KMS-11 (cell line): ENCODE data around the gene GTF3C1.

ENCODE experiments used
- H2AFZ ChIP-seq: fragments of 200-600 bp; sonication (generic); 2 replicates; pipeline ENCODE4 v1.6.1; 2016; ENCODE audit warnings: antibody characterized with exemption, mixed run types, low read depth
- H3K27ac ChIP-seq: fragments of 200-600 bp; sonication (generic); 2 replicates; pipeline ENCODE4 v1.6.1; 2016; ENCODE audit warnings: mild to moderate bottlenecking, mixed run types
- H3K27me3 ChIP-seq: fragments of 200-600 bp; sonication (generic); 2 replicates; pipeline ENCODE4 v1.6.1; 2017; ENCODE audit warnings: mild to moderate bottlenecking, low read depth, mixed run types, moderate library complexity; ENCODE audit not compliant: insufficient read depth
- H3K36me3 ChIP-seq: fragments of 200-600 bp; sonication (generic); 2 replicates; pipeline ENCODE4 v1.6.1; 2017; ENCODE audit warnings: mild to moderate bottlenecking, mixed run types; ENCODE audit not compliant: insufficient read depth
- H3K4me1 ChIP-seq: fragments of 200-600 bp; sonication (generic); 2 replicates; pipeline ENCODE4 v1.6.1; 2016; ENCODE audit warnings: mild to moderate bottlenecking, low read depth, mixed run types; ENCODE audit not compliant: poor library complexity, severe bottlenecking
- H3K4me2 ChIP-seq: fragments of 200-600 bp; sonication (generic); 2 replicates; pipeline ENCODE4 v1.7.0; 2016; ENCODE audit warnings: mild to moderate bottlenecking, mixed run types
- H3K4me3 ChIP-seq: fragments of 200-600 bp; sonication (generic); IDR thresholded peaks from 2 replicates; pipeline ENCODE4 v1.6.1; 2017; ENCODE audit warnings: low read depth, low read length, mixed read lengths; ENCODE audit not compliant: insufficient read depth
- H3K79me2 ChIP-seq: fragments of 200-600 bp; sonication (generic); 2 replicates; pipeline ENCODE4 v1.6.1; 2016; ENCODE audit warnings: low read depth, mixed run types; ENCODE audit not compliant: insufficient read depth
- H3K9ac ChIP-seq: fragments of 200-600 bp; sonication (generic); 2 replicates; pipeline ENCODE4 v1.6.1; 2016; ENCODE audit warnings: mild to moderate bottlenecking, mixed run types
- H4K20me1 ChIP-seq: fragments of 200-600 bp; sonication (generic); 2 replicates; pipeline ENCODE4 v1.6.1; 2016; ENCODE audit warnings: mild to moderate bottlenecking, mixed run types; ENCODE audit not compliant: insufficient read depth
- CTCF ChIP-seq: fragments of 200-600 bp; sonication (generic); conservative IDR thresholded peaks from 2 replicates; pipeline ENCODE4 v1.6.1; 2017; ENCODE audit warnings: low read depth, mild to moderate bottlenecking, antibody characterized with exemption, low read length, moderate library complexity, mixed read lengths

Gene GTF3C1

DNA sequence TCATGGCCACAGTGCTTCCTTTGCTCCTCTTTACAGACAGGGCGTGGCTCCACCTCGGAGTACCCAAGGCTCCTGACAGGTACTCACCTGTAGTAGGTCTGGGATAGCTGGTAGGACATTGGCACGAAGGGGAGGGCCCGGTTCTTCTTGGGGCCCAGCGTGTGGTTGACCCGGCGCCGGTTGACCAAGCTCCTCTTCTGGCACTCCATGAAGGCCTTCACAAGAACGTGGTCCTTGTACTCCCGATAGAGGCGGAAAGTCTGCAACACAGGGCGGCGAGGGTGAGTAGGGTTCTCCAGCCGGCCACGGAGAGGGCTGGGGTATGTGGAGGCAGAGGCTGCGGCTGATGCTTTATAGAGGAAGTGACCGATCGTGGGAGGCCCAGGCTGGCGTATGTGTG, 78.1 kb downstream of the GTF3C1 start:
- H3K27ac ChIP-seq, result no peak overlapping the region
- no peak overlapping the region for H3K9ac ChIP-seq
- no peak overlapping the region for H2AFZ ChIP-seq
- H3K36me3 ChIP-seq, result peaks cover 7% of the 10 kb centered on the region; the same call in 1 of the 2 replicates
- H3K4me1 ChIP-seq, result no peaks in the 10 kb centered on the region
- no peaks in the 10 kb centered on the region for H3K79me2 ChIP-seq
- H3K4me3 ChIP-seq, result no peak overlapping the region
- H3K27me3 ChIP-seq, result no peaks in the 10 kb centered on the region
- TF ChIP-seq CTCF, result no peak
- no peak overlapping the region for H3K4me2 ChIP-seq
- H4K20me1 ChIP-seq, result no peaks in the 10 kb centered on the region

GRCh38 chr16:27470567-27471431, 78.9 kb downstream of the GTF3C1 start:
- no peak for TF ChIP-seq CTCF
- Histone ChIP-seq H3K9ac (no peak overlapping the region), H3K4me3 (no peak overlapping the region), H3K27me3 (no peaks in the 10 kb centered on the region), H4K20me1 (no peaks in the 10 kb centered on the region), H2AFZ (no peak overlapping the region), H3K4me2 (no peak overlapping the region), H3K36me3 (peaks cover 7% of the 10 kb centered on the region; the same call in 1 of the 2 replicates), H3K27ac (no peak overlapping the region), H3K79me2 (no peaks in the 10 kb centered on the region), H3K4me1 (no peaks in the 10 kb centered on the region)

GRCh38 chr16:27468941-27469531, 80.7 kb downstream of the GTF3C1 start:
- no peak overlapping the region for H3K4me3 ChIP-seq
- H3K36me3 ChIP-seq, result peaks cover 5% of the 10 kb centered on the region; the same call in 1 of the 2 replicates
- H3K27me3 ChIP-seq, result no peaks in the 10 kb centered on the region
- H3K9ac ChIP-seq, result no peak overlapping the region
- no peak for TF ChIP-seq CTCF
- H2AFZ ChIP-seq, result no peak overlapping the region
- no peaks in the 10 kb centered on the region for H4K20me1 ChIP-seq
- H3K4me1 ChIP-seq, result no peaks in the 10 kb centered on the region
- H3K79me2 ChIP-seq, result no peaks in the 10 kb centered on the region
- H3K4me2 ChIP-seq, result no peak overlapping the region
- H3K27ac ChIP-seq, result no peak overlapping the region

- H3K4me3 ChIP-seq, result no peak overlapping the region
- H3K27ac ChIP-seq, result no peak overlapping the region
- H4K20me1 ChIP-seq, result no peaks in the 10 kb centered on the region
- peaks cover 3% of the 10 kb centered on the region; the same call in 1 of the 2 replicates for H3K36me3 ChIP-seq
- H2AFZ ChIP-seq, result no peak overlapping the region
- H3K79me2 ChIP-seq, result no peaks in the 10 kb centered on the region
- H3K4me2 ChIP-seq, result no peak overlapping the region
- no peaks in the 10 kb centered on the region for H3K4me1 ChIP-seq
- H3K27me3 ChIP-seq, result no peaks in the 10 kb centered on the region
- no peak overlapping the region for H3K9ac ChIP-seq
- TF ChIP-seq CTCF, result no peak
Measured at GRCh38 chr16:27465483-27465879, 84.2 kb downstream of the GTF3C1 start.
